Measurements from ENCODE around the gene EHD3. TPM values are rescaled to one million over a fixed set of nuclear protein-coding genes. Genes with fewer than 3 reads are reported as not detected.
A peak's percentile ranks its signal among the peaks of the same experiment; 100 is the strongest.

Gene EHD3
- total and polyA plus RNA-seq, 2 of the 4 experiments (the other 2 are of a cell fraction), result 29.1 to 39.8 TPM

DNA sequence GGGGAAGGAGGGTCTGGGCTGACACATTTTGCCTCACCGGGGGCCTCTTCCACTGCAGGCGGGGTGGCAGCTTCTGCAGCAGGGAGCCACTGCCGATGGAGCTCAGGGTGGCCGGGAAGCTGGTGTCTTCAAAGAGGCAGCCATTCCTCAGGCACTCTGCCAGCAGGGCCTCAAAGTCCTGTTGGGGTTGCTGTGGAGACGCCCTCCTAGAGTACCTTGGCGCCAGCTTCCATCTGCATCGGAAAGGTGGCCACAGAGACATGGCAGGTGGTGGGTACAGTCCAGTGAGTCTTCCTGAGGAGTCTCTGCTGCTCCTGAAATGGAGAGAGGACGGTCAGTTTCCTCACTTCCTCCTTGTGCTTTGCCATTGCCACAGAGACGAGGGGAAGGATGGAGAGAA, 28.8 kb upstream of the EHD3 start:
- H3K4me2 ChIP-seq (ENCODE audit: low read depth, low read length), result no peak overlapping the region
- H2BK120ac ChIP-seq (ENCODE audit: low read depth, low read length), result no peak overlapping the region
- CTCF ChIA-PET, result interaction anchor here (1.8 kb wide), 1 partner anchor 128 kb away, joined by 3 read pairs; no protein-coding TSS in a partner anchor
- H3K9me1 ChIP-seq (ENCODE audit: insufficient read depth, low read length), result no peaks in the 10 kb centered on the region
- H3K4ac ChIP-seq (ENCODE audit: low read depth, low read length), result no peak overlapping the region
- TF ChIP-seq, protein P1, sequence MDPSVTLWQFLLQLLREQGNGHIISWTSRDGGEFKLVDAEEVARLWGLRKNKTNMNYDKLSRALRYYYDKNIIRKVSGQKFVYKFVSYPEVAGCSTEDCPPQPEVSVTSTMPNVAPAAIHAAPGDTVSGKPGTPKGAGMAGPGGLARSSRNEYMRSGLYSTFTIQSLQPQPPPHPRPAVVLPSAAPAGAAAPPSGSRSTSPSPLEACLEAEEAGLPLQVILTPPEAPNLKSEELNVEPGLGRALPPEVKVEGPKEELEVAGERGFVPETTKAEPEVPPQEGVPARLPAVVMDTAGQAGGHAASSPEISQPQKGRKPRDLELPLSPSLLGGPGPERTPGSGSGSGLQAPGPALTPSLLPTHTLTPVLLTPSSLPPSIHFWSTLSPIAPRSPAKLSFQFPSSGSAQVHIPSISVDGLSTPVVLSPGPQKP (IDR thresholded peaks at IDR 0.05; ENCODE audit: borderline replicate concordance, low read depth, low read length), result no peak
- TF ChIP-seq RCOR1 (IDR thresholded peaks at IDR 0.05; ENCODE audit: insufficient replicate concordance, low read length), result no peak
- no peak for TF ChIP-seq POLR2A (IDR thresholded peaks at IDR 0.05; ENCODE audit: low read depth, low read length)
- no peak for TF ChIP-seq NFE2L2 (IDR thresholded peaks at IDR 0.05; ENCODE audit: low read depth, low read length)
- no peak for TF ChIP-seq RFX5 (IDR thresholded peaks at IDR 0.05; ENCODE audit: low read depth, low read length)
- TF ChIP-seq FOS (IDR thresholded peaks at IDR 0.05; ENCODE audit: low read depth, low read length), result no peak
- TF ChIP-seq, protein P2, sequence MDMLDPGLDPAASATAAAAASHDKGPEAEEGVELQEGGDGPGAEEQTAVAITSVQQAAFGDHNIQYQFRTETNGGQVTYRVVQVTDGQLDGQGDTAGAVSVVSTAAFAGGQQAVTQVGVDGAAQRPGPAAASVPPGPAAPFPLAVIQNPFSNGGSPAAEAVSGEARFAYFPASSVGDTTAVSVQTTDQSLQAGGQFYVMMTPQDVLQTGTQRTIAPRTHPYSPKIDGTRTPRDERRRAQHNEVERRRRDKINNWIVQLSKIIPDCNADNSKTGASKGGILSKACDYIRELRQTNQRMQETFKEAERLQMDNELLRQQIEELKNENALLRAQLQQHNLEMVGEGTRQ (IDR thresholded peaks at IDR 0.05; ENCODE audit: low read depth, low read length), result no peak
- no peak for TF ChIP-seq RAD21 (IDR thresholded peaks at IDR 0.05; ENCODE audit: low read length)
- no peak for TF ChIP-seq CHD1 (IDR thresholded peaks at IDR 0.05; ENCODE audit: low read depth, low read length)
- no peak for TF ChIP-seq MAFK (IDR thresholded peaks at IDR 0.05; ENCODE audit: low read depth, low read length)
- no peak for TF ChIP-seq CEBPB (IDR thresholded peaks at IDR 0.05; ENCODE audit: low read depth, low read length)
- no peak for TF ChIP-seq MAZ (IDR thresholded peaks at IDR 0.05; ENCODE audit: borderline replicate concordance, low read depth, low read length)
- H4K5ac ChIP-seq (ENCODE audit: low read depth, low read length), result no peak overlapping the region
- in situ Hi-C loops (cut with MboI; ENCODE audit: low sequenced_read_pairs) (no loop called here), intact Hi-C loops (cut with micrococcal nuclease) (no loop called here), dilution Hi-C loops (cut with HindIII; ENCODE audit: low sequenced_read_pairs, unreplicated experiment) (no loop called here)
- H2BK15ac ChIP-seq (ENCODE audit: low read depth, low read length), result no peak overlapping the region
- H3K27ac ChIP-seq (ENCODE audit: insufficient read depth, low read length), result no peak overlapping the region
- H4K91ac ChIP-seq (ENCODE audit: insufficient read depth, low read depth, low read length), result no peak overlapping the region
- 56% methylated on average over 3 of the region's 9 CpGs; no CpG with 5 or more reads in 1 of the 2 experiments for WGBS, 2 experiments (ENCODE audit: extremely low coverage in 2 of 2, insufficient read length in 1 of 2)
- no peak overlapping the region for H3K56ac ChIP-seq (ENCODE audit: extremely low read depth, insufficient read depth, low read length)
- peaks cover 6% of the 10 kb centered on the region for H3K27me3 ChIP-seq (ENCODE audit: control insufficient read depth, insufficient read depth, low read length)
- no peaks in the 10 kb centered on the region for H3K9me3 ChIP-seq (ENCODE audit: control insufficient read depth, insufficient read depth, low read length)
- no peak overlapping the region for H3K18ac ChIP-seq (ENCODE audit: low read depth, low read length)
- H2AK9ac ChIP-seq (replicated peaks; ENCODE audit: low read depth, low read length, poor library complexity), result no peak overlapping the region
- peak overlapping the region; percentile 63 for H2AFZ ChIP-seq (replicated peaks; ENCODE audit: low read length, poor library complexity)
- no peak overlapping the region for H3K9ac ChIP-seq (ENCODE audit: low read depth, low read length)
- DNase-seq, result no peak
- H4K20me1 ChIP-seq (ENCODE audit: insufficient read depth, low read length), result no peaks in the 10 kb centered on the region
- H2BK20ac ChIP-seq (ENCODE audit: low read depth, low read length), result no peak overlapping the region
- no peak overlapping the region for H3K23ac ChIP-seq (ENCODE audit: low read depth, low read length)
- H3K14ac ChIP-seq (replicated peaks; ENCODE audit: low read depth, low read length), result no peak overlapping the region
- H4K8ac ChIP-seq (ENCODE audit: low read depth in 2 of 2, low read length in 2 of 2), result no peak overlapping the region
- H3K4me3 ChIP-seq (ENCODE audit: insufficient read depth, low read depth, low read length), result no peak overlapping the region
- no TSS peak for BruUV-seq (replicated peaks)
- H2AK5ac ChIP-seq (ENCODE audit: low read depth, low read length), result no peak overlapping the region
- no peaks in the 10 kb centered on the region for H3K36me3 ChIP-seq (ENCODE audit: control insufficient read depth, insufficient read depth, low read length)
- no peaks in the 10 kb centered on the region for H3K4me1 ChIP-seq (ENCODE audit: control insufficient read depth, insufficient read depth, low read length)
- H2BK5ac ChIP-seq (ENCODE audit: low read depth, low read length, poor library complexity, severe bottlenecking), result no peak overlapping the region
- H3K79me1 ChIP-seq (ENCODE audit: low read depth in 1 of 2, low read length in 2 of 2), result no peaks in the 10 kb centered on the region
- POLR2A ChIA-PET (ENCODE audit: unreplicated experiment), result no interaction called here
- no peak for ATAC-seq (ENCODE audit: low read depth)
